Measurements from ENCODE around the gene CDH1.
A peak's percentile ranks its signal among the peaks of the same experiment; 100 is the strongest.
"Not testable (repeated sequence)": the region's sequence is repeated elsewhere in the genome, so short reads cannot be mapped to it uniquely, and the experiment has no call there.

The CDH1 gene

DNA sequence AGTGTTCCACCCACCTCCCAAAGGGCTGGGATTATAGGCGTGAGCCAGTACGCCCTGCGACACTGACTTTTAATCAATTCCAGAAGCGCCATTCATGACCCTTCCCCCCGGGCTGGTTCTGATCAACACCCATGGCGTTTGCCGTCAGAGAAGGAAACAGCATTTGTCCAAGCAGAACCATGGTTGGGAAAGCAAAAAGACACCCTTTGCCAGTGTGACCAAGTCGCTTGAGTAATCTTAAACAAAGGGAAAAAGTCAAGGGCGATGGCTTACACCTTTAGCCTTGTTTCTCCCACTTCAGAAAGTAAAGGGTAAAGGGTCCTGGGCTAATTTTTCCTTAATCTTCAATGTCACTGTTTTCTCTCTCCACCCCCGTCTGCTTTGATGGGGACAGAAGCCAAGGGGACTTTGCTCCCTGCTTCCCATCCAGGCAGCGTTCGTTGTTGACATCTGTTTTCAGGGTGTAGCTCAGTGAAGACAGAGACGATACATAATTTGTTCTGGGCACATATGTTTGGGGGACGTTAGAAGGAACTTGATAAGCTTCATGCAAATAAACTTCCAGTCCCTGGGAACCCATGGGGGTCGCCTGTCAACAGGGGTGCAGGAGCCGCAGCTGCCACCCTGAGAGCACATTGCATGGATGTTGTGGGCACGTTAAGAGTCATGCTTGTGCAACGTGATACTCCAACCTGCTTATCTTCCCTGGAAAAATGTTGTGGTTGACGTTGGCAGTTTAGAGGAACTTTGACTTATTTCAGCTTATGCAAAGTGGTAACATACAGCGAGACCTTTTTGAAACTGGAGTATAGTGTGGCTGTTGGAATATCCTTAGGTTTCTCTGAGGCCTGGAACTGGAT lies 55.6 kb downstream of the CDH1 start:
- no peak for DNase-seq

DNA sequence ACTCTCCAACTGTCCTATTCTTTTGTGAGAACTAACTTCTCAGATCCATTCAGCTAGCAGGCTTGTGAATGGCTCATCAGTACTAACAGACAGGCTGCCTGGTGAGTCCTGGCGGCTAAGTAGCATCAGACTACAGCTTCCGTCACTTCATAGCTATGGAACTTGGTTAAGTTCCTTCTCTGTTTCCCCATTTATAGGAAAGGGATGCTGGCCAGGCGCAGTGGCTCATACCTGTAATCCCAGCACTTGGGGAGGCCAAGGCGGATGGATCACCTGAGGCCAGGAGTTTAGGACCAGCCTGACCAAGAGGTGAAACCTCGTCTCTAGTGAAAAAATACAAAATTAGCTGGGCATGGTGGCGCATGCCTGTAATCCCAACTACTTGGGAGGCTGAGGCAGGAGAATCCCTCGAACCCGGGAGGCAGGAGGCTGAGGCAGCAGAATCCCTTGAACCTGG lies 56.3 kb downstream of the CDH1 start:
- no peak for DNase-seq

DNA sequence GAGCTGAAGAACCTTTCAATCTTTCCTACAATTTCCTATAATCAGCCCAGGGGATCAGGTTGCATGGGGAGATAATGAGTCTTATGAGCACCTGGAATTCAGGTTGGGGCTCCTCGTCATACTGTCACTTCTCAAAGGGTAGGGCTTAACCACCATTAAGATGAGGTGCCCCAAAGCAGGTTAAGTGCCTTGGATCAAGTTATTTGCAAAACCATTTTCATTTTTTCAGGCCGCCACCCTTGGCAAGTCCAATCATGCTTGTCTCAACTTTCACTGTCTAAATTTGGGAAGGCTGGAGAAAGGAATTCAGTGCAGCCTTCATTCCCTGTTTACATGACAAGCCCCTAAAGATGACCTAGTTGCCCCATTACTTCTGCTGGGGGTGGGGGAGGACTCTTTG lies 61.3 kb downstream of the CDH1 start:
- no peak for DNase-seq

DNA sequence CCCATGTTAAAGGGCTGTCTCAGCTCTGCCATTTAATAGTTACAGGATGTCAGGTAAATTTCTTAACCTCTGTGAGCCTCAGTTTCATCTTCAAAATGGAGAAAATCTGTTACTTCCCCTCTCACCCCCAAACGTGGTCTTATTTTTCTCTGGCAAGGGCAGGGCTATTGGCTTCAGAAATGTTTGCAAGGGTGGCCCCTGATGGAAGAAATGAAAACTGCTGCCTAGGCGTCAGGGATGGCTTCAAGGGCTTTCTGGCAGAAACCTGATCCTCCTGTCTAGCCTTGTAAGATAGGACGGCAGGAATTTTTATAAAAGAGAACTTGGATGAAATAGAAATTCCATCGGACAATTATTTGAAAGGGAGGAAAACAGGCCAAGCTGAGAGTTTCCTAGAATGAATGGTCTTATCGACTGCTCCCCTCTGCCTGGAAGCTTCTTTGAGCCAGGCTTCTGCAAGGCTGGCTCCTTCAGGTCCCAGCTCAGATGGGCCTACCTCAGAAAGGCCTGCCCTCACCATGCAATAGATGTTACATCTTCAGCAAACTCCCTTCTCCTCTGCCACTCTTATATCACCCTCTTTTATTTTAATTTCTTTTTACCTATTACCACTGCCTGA lies 63.3 kb downstream of the CDH1 start:
- DNase-seq, result peak; percentile 45

DNA sequence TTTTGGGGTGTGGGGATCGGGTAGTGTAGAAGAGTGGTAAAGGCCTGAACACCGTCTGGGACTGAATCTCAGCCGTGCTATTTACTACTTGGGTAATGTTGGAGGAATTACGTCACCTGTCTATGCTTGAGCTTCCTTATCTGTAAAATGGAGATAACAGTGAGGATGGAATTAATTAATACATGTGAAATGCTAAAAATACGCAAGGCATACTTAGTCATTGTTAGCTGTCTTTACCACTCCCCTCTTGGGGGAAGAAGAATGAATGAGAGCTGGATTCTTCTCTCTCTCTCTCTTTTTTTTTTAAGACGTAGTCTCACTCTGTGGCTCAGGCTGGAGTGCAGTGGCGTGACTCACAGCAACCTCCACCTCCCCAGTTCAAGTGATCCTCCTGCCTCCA lies 65.1 kb downstream of the CDH1 start:
- no peak for DNase-seq

GRCh38 chr16:68806422-68806821 lies 69.3 kb downstream of the CDH1 start:
- DNase-seq, result no peak

DNA sequence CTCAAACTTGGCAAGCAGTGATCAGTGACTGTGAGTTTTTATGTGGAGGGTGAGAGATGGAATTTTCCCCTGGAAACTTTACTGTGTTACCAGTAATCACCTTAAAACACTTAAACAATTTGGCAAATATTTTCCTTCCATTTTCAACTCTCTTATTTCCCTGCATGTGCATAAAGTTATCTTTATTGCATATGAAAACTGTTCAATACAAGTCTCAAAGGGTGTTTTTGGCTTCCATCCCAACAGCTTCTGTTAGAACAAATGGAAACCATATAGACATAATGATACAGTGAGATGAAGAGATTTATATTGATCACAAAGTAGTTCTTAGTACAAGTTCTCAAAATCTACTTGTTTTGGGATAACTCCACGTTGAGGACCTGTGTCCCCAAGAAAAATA lies 69.9 kb downstream of the CDH1 start:
- DNase-seq, result no peak

DNA sequence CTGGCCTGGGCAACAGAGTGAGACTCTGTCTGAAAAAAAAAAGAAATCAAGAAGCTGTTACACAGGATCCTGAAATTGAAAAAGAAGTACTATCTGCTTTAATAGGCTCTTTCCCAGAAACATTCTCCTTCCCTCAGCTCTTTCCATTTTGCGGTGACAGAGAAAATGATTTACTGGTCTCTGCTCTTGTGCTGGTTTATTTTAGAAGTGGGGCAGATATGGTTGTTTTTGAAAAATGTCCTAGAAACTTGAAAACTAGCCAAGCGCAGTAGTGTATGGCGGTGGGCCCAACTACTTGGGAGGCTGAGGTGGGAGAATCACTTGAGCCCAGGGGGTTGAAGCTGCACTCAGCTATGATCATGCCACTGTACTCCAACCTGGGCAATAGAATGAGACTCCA lies 77.4 kb downstream of the CDH1 start:
- DNase-seq, result no peak

- DNase-seq, result no peak
Measured at GRCh38 chr16:68823401-68824135, 86.5 kb downstream of the CDH1 start.

DNA sequence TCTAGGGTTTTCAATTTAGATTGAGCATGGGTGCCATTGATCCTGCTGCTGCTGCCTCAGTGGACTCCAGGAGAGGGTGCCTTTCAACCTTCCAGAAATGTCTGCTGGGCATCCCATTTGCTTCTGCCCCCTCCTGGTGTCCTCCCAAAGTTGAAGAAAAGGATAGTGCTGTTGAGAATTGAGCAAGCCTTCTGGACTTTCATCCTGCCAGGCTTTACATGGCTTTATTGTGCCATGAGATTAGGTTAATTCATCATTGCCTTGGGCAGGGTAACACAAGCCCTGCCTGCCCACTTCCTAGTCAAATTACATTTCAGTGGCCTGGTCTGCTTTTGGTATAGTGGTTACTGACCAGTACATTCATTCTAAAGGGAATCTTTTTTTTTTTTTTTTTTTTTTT lies 88.3 kb downstream of the CDH1 start:
- DNase-seq, result no peak

DNA sequence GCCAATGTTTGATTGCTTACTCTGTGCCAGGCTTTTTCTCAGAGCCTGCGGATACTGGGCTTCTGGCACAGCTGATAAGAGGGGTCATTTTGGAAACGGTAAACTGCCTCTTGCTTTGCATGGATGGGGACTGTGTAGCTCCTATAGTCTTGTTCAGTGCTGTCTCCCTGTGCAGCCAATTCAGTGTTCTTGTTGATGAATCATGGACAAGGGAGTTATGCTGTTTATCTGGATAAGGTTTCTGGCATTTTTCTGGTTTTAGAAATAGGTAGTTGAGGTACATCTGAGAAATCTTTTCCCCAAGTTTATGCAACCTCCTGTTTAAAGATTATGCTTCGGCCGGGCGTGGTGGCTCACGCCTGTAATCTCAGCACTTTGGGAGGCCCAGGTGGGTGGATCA lies 89.6 kb downstream of the CDH1 start:
- DNase-seq, result no peak

DNA sequence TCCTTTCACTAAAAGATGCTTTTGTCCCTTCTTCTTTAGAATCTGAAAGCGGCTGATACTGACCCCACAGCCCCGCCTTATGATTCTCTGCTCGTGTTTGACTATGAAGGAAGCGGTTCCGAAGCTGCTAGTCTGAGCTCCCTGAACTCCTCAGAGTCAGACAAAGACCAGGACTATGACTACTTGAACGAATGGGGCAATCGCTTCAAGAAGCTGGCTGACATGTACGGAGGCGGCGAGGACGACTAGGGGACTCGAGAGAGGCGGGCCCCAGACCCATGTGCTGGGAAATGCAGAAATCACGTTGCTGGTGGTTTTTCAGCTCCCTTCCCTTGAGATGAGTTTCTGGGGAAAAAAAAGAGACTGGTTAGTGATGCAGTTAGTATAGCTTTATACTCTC lies 96.2 kb downstream of the CDH1 start:
- DNase-seq, result no peak

GRCh38 chr16:68834550-68834949 lies 97.5 kb downstream of the CDH1 start:
- DNase-seq, result no peak

- no peak for DNase-seq
Measured at GRCh38 chr16:68835970-68836369, 98.9 kb downstream of the CDH1 start.

DNA sequence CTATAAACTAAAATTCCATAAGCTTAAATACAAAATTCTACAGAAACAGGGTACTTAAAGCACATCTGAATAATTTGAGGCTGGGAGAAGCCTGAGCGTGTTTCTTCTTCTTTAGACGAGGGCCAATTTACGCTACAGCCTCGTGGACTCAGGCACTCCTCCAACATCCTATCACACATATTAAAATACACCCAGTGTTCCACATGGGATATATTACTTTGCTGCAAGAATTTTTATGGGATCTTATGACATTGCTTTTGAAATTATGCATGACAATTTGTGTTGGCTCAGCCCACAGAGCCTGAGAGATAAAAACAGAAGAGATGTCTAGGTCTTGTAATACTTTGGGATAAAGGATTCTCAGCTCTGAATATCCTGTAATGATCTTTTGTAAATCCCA lies 102.7 kb downstream of the CDH1 start:
- no peak for DNase-seq

- not testable (repeated sequence) for DNase-seq
Measured at GRCh38 chr16:68842964-68843481, 105.9 kb downstream of the CDH1 start.

GRCh38 chr16:68843482-68844210 lies 106.6 kb downstream of the CDH1 start, which contains the start of gene TANGO6:
TANGO6 (plus strand) TSS chr16:68843531; CDS start chr16:68843618, 87 bp downstream.
- DNase-seq, result peak; percentile 93

DNA sequence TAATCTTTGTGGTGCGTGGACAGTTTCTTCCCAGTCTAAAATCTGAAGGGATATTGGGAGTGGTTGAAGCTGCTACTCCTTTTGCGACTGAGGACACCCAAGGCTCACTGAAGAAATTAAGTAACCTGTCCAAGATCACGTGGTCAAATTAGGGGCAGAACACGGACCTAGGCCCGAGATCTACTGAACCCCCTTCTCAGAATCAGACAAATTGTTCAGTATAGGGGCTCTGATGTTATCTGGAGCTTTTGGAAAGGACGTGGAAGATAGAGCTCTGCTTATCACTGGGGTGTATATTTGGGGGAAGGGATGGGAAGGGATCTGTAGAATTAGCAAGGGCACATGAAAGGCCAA lies 107.1 kb downstream of the CDH1 start:
- DNase-seq, result no peak

DNA sequence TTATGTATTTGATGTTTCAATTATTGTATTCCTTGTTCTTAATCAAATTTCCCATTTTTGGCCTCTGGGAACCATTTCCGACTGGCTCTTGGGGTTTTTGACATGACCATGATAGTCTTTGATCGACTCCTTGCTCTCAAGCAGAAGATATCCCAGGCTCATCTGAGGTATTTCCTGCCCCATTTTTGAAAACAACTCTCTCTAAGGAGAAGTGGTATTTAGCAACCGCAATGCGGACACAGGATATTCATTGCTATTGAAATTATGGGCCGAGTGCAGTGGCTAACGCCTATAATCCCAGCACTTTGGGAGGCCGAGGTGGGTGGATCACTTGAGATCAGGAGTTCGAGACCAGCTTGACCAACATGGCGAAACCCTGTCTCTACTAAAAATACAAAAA lies 111.7 kb downstream of the CDH1 start:
- no peak for DNase-seq

GRCh38 chr16:68850481-68850880 lies 113.4 kb downstream of the CDH1 start:
- no peak for DNase-seq

GRCh38 chr16:68851601-68852000 lies 114.5 kb downstream of the CDH1 start:
- no peak for DNase-seq

DNA sequence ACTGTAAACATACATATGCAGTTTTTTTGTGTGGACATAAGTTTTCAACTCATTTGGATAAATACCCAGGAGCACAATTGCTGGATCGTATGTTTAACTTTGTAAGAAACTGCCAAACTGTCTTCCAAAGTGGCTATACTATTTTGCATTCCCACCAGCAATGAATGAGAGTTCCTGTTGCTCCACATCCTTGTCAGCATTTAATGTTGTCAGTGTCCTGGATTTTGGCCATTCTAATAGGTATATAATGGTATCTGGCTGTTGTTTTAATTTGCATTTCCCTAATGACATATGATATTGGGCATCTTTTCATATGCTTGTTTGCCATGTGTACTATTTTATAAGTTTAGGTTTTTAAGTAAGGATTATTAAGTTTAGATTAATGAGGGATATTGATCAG lies 120.4 kb downstream of the CDH1 start:
- DNase-seq, result no peak

- no peak for DNase-seq
Measured at GRCh38 chr16:68859828-68860227, 122.7 kb downstream of the CDH1 start.
